BJ (cell line): Measurements from ENCODE around the gene RHO. TPM values are rescaled to one million over a fixed set of nuclear protein-coding genes. Genes with fewer than 3 reads are reported as not detected.

Experiments used
- CTCF ChIA-PET: fragments of 350-600 bp; formaldehyde crosslinking; extraction: SDS; loops from one replicate; lab custom pipeline; 2021; ENCODE audit warnings: antibody characterized with exemption, inconsistent platforms; lab: Yijun Ruan, JAX
- POLR2A ChIA-PET: fragments of 300-600 bp; sonication (Branson Sonifier 250); formaldehyde crosslinking; extraction: SDS; loops from one replicate; lab custom pipeline; 2021; ENCODE audit warnings: antibody characterized with exemption; lab: Charles Lee
- DNase-seq: peaks from one replicate; pipeline ENCODE4 v3.0.0-alpha.2; 2011; ENCODE audit warnings: low read depth
- H3K27me3 ChIP-seq: 2 replicates; pipeline ENCODE4 v1.6.0; 2011; ENCODE audit warnings: low read length; ENCODE audit not compliant: control insufficient read depth, insufficient read depth
- H3K36me3 ChIP-seq: 2 replicates; pipeline ENCODE4 v1.5.1; 2011; ENCODE audit warnings: low read length; ENCODE audit not compliant: control insufficient read depth, insufficient read depth
- H3K4me3 ChIP-seq: 2 replicates; pipeline ENCODE4 v1.5.1; 2011; ENCODE audit warnings: low read depth, mild to moderate bottlenecking, control low read depth, low read length
- CTCF ChIP-seq: IDR thresholded peaks from 2 replicates; pipeline ENCODE4 v1.5.1; 2011; ENCODE audit warnings: low read depth, mild to moderate bottlenecking, control low read depth, inconsistent platforms, low read length, moderate library complexity; ENCODE audit not compliant: insufficient read depth
- polyA plus RNA-seq: library from polyadenylated mRNA; depleted of rRNA; stranded (reverse); fragments of >200 nt; gene quantifications from 2 replicates; pipeline ENCODE4 v1.2.3, GENCODE V29; 2011

RHO gene
- polyA plus RNA-seq, 1 experiment, result not detected

GRCh38 chr3:129558772-129559564, 30.5 kb downstream of the RHO start:
- ChIA-PET POLR2A (no interaction called here), CTCF (interaction anchor here (0.8 to 1.3 kb wide), 5 partner anchors 10 to 271 kb away, joined by 3 to 4 read pairs (median 3); no protein-coding TSS in a partner anchor)
- DNase-seq, result peak; percentile 68
- Histone ChIP-seq H3K27me3 (no peaks in the 10 kb centered on the region), H3K36me3 (peaks cover 31% of the 10 kb centered on the region), H3K4me3 (no peak overlapping the region; the same call in 1 of the 2 replicates)
- no peak for TF ChIP-seq CTCF

GRCh38 chr3:129559565-129560079, 31.2 kb downstream of the RHO start:
- POLR2A ChIA-PET, result no interaction called here
- peaks cover 34% of the 10 kb centered on the region for H3K36me3 ChIP-seq
- DNase-seq, result no peak
- peak overlapping the region; percentile 38 for H3K4me3 ChIP-seq
- no peak for TF ChIP-seq CTCF
- CTCF ChIA-PET, result interaction anchor here (0.9 to 2.7 kb wide), 4 partner anchors 9 to 270 kb away, joined by 3 to 12 read pairs (median 3); no protein-coding TSS in a partner anchor
- H3K27me3 ChIP-seq, result no peaks in the 10 kb centered on the region

- peaks cover 35% of the 10 kb centered on the region for H3K36me3 ChIP-seq
- peak; percentile 72 for DNase-seq
- no peak for TF ChIP-seq CTCF
- no peaks in the 10 kb centered on the region for H3K27me3 ChIP-seq
- POLR2A ChIA-PET, result no interaction called here
- H3K4me3 ChIP-seq, result peak overlapping the region; percentile 38
- CTCF ChIA-PET, result interaction anchor here (2.7 kb wide), 1 partner anchor 70 kb away, joined by 12 read pairs; no protein-coding TSS in a partner anchor
These were observed 31.9 kb downstream of the RHO start for GRCh38 chr3:129560269-129560787.

GRCh38 chr3:129560911-129561594, 32.6 kb downstream of the RHO start:
- CTCF ChIA-PET, result interaction anchor here (0.6 to 2.7 kb wide), 6 partner anchors 26 to 71 kb away, joined by 3 to 12 read pairs (median 4); no protein-coding TSS in a partner anchor
- TF ChIP-seq CTCF, result no peak
- peak; percentile 68 for DNase-seq
- POLR2A ChIA-PET, result interaction anchor here (0.5 to 0.7 kb wide), 2 partner anchors 16 to 65 kb away, joined by 3 to 11 read pairs; no protein-coding TSS in a partner anchor
- no peaks in the 10 kb centered on the region for H3K27me3 ChIP-seq
- peak overlapping the region; percentile 29 for H3K4me3 ChIP-seq
- peaks cover 35% of the 10 kb centered on the region for H3K36me3 ChIP-seq
